ENCODE data around the gene KLHL40.

DNA sequence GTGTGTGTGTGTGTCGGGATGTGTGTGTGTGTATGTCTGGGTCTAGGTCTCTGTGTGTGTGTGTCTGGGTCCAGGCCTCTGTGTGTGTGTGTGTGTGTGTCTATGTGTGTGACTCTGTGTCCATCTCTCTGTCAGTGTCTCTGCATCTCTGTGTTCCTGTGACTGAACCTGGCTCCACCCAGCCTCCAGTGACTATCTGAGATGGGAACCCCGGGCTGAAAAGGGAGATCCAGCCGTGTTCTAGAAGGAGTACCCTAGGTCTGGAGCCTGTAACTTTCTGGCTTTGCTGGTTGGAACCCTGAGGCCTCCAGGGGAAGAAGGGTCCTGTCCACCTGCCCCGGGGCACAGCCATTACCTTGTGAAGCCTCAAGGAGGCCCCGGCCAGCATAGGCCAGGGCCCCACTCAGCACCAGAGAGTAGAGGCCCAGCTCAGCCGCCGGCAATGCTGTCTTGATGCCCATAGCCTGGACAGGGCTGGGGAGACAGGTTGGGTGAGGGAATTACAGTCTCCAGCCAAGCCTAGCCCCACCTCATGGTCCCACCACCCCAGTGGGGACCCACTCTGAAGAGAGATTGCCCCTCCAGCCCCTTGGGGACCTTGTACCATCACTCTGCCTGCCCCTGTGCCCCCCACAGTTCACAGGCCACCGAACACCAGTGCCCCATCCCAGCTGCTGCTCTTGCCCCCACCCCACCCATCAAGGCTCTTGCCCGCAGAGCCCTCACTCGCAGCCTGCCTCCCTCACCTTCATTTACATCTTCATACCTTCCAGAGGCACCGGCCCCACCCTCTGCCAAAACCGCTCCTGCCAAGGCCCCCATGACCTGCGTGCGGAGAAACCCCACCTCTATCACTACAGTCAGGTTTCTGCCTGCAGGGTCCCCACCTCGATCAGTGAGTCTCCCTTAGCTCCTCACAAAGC is 15.3 kb downstream of the KLHL40 start:
- TF ChIP-seq BHLHE40 (IDR thresholded peaks at IDR 0.05; ENCODE audit: borderline replicate concordance), result no peak
- TF ChIP-seq ELF4 (IDR thresholded peaks at IDR 0.05), result no peak
- TF ChIP-seq FOXM1 (IDR thresholded peaks at IDR 0.05; ENCODE audit: borderline replicate concordance), result no peak
